Measurements from ENCODE around the gene NOC3L.

- TF ChIP-seq POLR2A (IDR thresholded peaks at IDR 0.05), result no peak
- TF ChIP-seq CTCF (IDR thresholded peaks at IDR 0.05), result no peak
These were observed 70.2 kb downstream of the NOC3L start for GRCh38 chr10:94292434-94293090.
